ENCODE measurements around the gene GTF2H4. TPM values are rescaled to one million over a fixed set of nuclear protein-coding genes. Genes with fewer than 3 reads are reported as not detected.
"Not testable (repeated sequence)": the region's sequence is repeated elsewhere in the genome, so short reads cannot be mapped to it uniquely, and the experiment has no call there.

Gene GTF2H4
- total RNA-seq (2012; rRNA removed): 6.3 and 7.0 TPM in 2 replicates

- Histone ChIP-seq H3K27me3 (ENCODE audit: control insufficient read depth, insufficient read depth, low read length) (no peaks in the 10 kb centered on the region), H3K36me3 (ENCODE audit: insufficient read depth, low read length) (peaks cover 18% of the 10 kb centered on the region), H3K9ac (ENCODE audit: low read depth, low read length) (peak within 1 kb of the TSS; percentile 91), H3K9me3 (replicated peaks; ENCODE audit: low read length) (no peaks in the 10 kb centered on the region), H3K4me2 (ENCODE audit: low read length) (peak within 1 kb of the TSS; percentile 78), H3K4me3 (ENCODE audit: low read length) (peak within 1 kb of the TSS; percentile 91), H3K4me1 (ENCODE audit: control insufficient read depth, insufficient read depth, low read length) (peaks cover 9% of the 10 kb centered on the region)
Measured at GRCh38 chr6:30907758-30908591, at the start of gene GTF2H4. GTF2H4 (plus strand) TSS chr6:30908207.

- not testable (repeated sequence) for H3K4me1 ChIP-seq (ENCODE audit: control insufficient read depth, insufficient read depth, low read length); H3K4me2 ChIP-seq (ENCODE audit: low read length); H3K36me3 ChIP-seq (ENCODE audit: insufficient read depth, low read length); H3K9me3 ChIP-seq (replicated peaks; ENCODE audit: low read length); H3K4me3 ChIP-seq (ENCODE audit: low read length); H3K9ac ChIP-seq (ENCODE audit: low read depth, low read length)
- peaks cover 45% of the 10 kb centered on the region for H3K27me3 ChIP-seq (ENCODE audit: control insufficient read depth, insufficient read depth, low read length)
Measured at GRCh38 chr6:30859726-30860125, 48.3 kb upstream of the GTF2H4 start.

GRCh38 chr6:30861257-30862048 is 46.6 kb upstream of the GTF2H4 start:
- Histone ChIP-seq H3K27me3 (ENCODE audit: control insufficient read depth, insufficient read depth, low read length) (peaks cover 29% of the 10 kb centered on the region), H3K36me3 (ENCODE audit: insufficient read depth, low read length) (no peaks in the 10 kb centered on the region), H3K9ac (ENCODE audit: low read depth, low read length) (no peak overlapping the region), H3K9me3 (replicated peaks; ENCODE audit: low read length) (no peaks in the 10 kb centered on the region), H3K4me1 (ENCODE audit: control insufficient read depth, insufficient read depth, low read length) (no peaks in the 10 kb centered on the region), H3K4me2 (ENCODE audit: low read length) (no peak overlapping the region), H3K4me3 (ENCODE audit: low read length) (no peak overlapping the region)

GRCh38 chr6:30862156-30862875 is 45.7 kb upstream of the GTF2H4 start:
- Histone ChIP-seq H3K9me3 (replicated peaks; ENCODE audit: low read length) (no peaks in the 10 kb centered on the region), H3K4me3 (ENCODE audit: low read length) (no peak overlapping the region), H3K9ac (ENCODE audit: low read depth, low read length) (no peak overlapping the region), H3K4me2 (ENCODE audit: low read length) (no peak overlapping the region), H3K4me1 (ENCODE audit: control insufficient read depth, insufficient read depth, low read length) (no peaks in the 10 kb centered on the region), H3K36me3 (ENCODE audit: insufficient read depth, low read length) (no peaks in the 10 kb centered on the region), H3K27me3 (ENCODE audit: control insufficient read depth, insufficient read depth, low read length) (peaks cover 20% of the 10 kb centered on the region)

- H3K4me3 ChIP-seq (ENCODE audit: low read length): no peak overlapping the region
- no peaks in the 10 kb centered on the region for H3K4me1 ChIP-seq (ENCODE audit: control insufficient read depth, insufficient read depth, low read length)
- H3K4me2 ChIP-seq (ENCODE audit: low read length): no peak overlapping the region
- no peaks in the 10 kb centered on the region for H3K36me3 ChIP-seq (ENCODE audit: insufficient read depth, low read length)
- H3K9ac ChIP-seq (ENCODE audit: low read depth, low read length): no peak overlapping the region
- peaks cover 15% of the 10 kb centered on the region for H3K27me3 ChIP-seq (ENCODE audit: control insufficient read depth, insufficient read depth, low read length)
- H3K9me3 ChIP-seq (replicated peaks; ENCODE audit: low read length): no peaks in the 10 kb centered on the region
Measured at GRCh38 chr6:30864325-30864724, 43.7 kb upstream of the GTF2H4 start.

- H3K9me3 ChIP-seq (replicated peaks; ENCODE audit: low read length); H3K4me3 ChIP-seq (ENCODE audit: low read length); H3K4me1 ChIP-seq (ENCODE audit: control insufficient read depth, insufficient read depth, low read length); H3K27me3 ChIP-seq (ENCODE audit: control insufficient read depth, insufficient read depth, low read length); H3K4me2 ChIP-seq (ENCODE audit: low read length); H3K9ac ChIP-seq (ENCODE audit: low read depth, low read length); H3K36me3 ChIP-seq (ENCODE audit: insufficient read depth, low read length): not testable (repeated sequence)
Measured at GRCh38 chr6:30869241-30869749, 38.7 kb upstream of the GTF2H4 start.

GRCh38 chr6:30870546-30870945 is 37.5 kb upstream of the GTF2H4 start:
- Histone ChIP-seq H3K36me3 (ENCODE audit: insufficient read depth, low read length) (no peaks in the 10 kb centered on the region), H3K27me3 (ENCODE audit: control insufficient read depth, insufficient read depth, low read length) (peaks cover 7% of the 10 kb centered on the region), H3K4me3 (ENCODE audit: low read length) (no peak overlapping the region), H3K9ac (ENCODE audit: low read depth, low read length) (no peak overlapping the region), H3K4me1 (ENCODE audit: control insufficient read depth, insufficient read depth, low read length) (peaks cover 2% of the 10 kb centered on the region), H3K9me3 (replicated peaks; ENCODE audit: low read length) (peaks cover 3% of the 10 kb centered on the region), H3K4me2 (ENCODE audit: low read length) (no peak overlapping the region)

GRCh38 chr6:30871592-30872183 is 36.3 kb upstream of the GTF2H4 start:
- H3K9ac ChIP-seq (ENCODE audit: low read depth, low read length): no peak overlapping the region
- H3K27me3 ChIP-seq (ENCODE audit: control insufficient read depth, insufficient read depth, low read length): peaks cover 7% of the 10 kb centered on the region
- no peak overlapping the region for H3K4me3 ChIP-seq (ENCODE audit: low read length)
- peaks cover 13% of the 10 kb centered on the region for H3K4me1 ChIP-seq (ENCODE audit: control insufficient read depth, insufficient read depth, low read length)
- peaks cover 3% of the 10 kb centered on the region for H3K9me3 ChIP-seq (replicated peaks; ENCODE audit: low read length)
- H3K4me2 ChIP-seq (ENCODE audit: low read length): no peak overlapping the region
- H3K36me3 ChIP-seq (ENCODE audit: insufficient read depth, low read length): no peaks in the 10 kb centered on the region

- H3K4me2 ChIP-seq (ENCODE audit: low read length): no peak overlapping the region
- no peaks in the 10 kb centered on the region for H3K36me3 ChIP-seq (ENCODE audit: insufficient read depth, low read length)
- H3K4me1 ChIP-seq (ENCODE audit: control insufficient read depth, insufficient read depth, low read length): peaks cover 23% of the 10 kb centered on the region
- peaks cover 7% of the 10 kb centered on the region for H3K27me3 ChIP-seq (ENCODE audit: control insufficient read depth, insufficient read depth, low read length)
- H3K9me3 ChIP-seq (replicated peaks; ENCODE audit: low read length): peaks cover 3% of the 10 kb centered on the region
- no peak overlapping the region for H3K9ac ChIP-seq (ENCODE audit: low read depth, low read length)
- no peak overlapping the region for H3K4me3 ChIP-seq (ENCODE audit: low read length)
Measured at GRCh38 chr6:30873137-30873640, 34.8 kb upstream of the GTF2H4 start.

GRCh38 chr6:30873795-30874194 is 34.2 kb upstream of the GTF2H4 start:
- H3K9me3 ChIP-seq (replicated peaks; ENCODE audit: low read length); H3K36me3 ChIP-seq (ENCODE audit: insufficient read depth, low read length); H3K27me3 ChIP-seq (ENCODE audit: control insufficient read depth, insufficient read depth, low read length); H3K4me2 ChIP-seq (ENCODE audit: low read length); H3K9ac ChIP-seq (ENCODE audit: low read depth, low read length); H3K4me3 ChIP-seq (ENCODE audit: low read length): not testable (repeated sequence)
- H3K4me1 ChIP-seq (ENCODE audit: control insufficient read depth, insufficient read depth, low read length): peaks cover 23% of the 10 kb centered on the region
